Measurements from ENCODE around the gene BICRA. TPM values are rescaled to one million over a fixed set of nuclear protein-coding genes. Genes with fewer than 3 reads are reported as not detected.

Gene BICRA
- total and polyA plus RNA-seq, 2 donors (not counting 1 experiment from before 2014, with no cell fraction given): 14.1 to 34.7 TPM

DNA sequence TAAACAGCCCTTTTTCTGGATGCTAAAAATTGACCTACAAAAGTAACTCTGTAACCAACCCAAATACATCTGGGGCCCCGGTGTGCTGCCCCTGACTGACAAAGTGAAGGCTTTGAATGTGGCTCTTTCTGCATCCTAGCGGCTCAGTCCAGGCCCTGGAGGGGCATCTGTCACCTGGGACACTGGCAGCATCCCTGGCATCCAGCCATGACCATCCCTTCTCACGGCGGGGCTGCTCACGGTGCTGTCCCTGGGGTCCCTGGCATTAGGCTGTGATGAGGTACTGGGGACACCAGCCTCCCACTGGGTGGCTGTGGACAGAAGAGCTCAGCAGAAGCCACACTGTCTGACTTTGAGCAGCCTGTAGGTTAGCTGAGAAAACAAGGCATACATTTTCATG is 34.3 kb downstream of the BICRA start:
- TF ChIP-seq EZH2 (IDR thresholded peaks at IDR 0.05; ENCODE audit: borderline replicate concordance, insufficient read depth, low read depth, low read length, poor library complexity, severe bottlenecking) (no peak), CTCF (IDR thresholded peaks at IDR 0.05) (no peak)
- H3K9ac ChIP-seq (ENCODE audit: low read length): no peak overlapping the region
- DNase-seq (no peak), ATAC-seq (ENCODE audit: low read depth) (no peak)
- H3K27me3 ChIP-seq (replicated peaks in 1 of 4; ENCODE audit: control extremely low read depth in 1 of 4, control insufficient read depth in 3 of 4, insufficient read depth in 4 of 4, low read length in 3 of 4): no peaks in the 10 kb centered on the region
- ChIA-PET POLR2A (no interaction called here), CTCF (no interaction called here)
- H3K4me3 ChIP-seq (ENCODE audit: control extremely low read depth in 1 of 5, extremely low read depth in 1 of 5, insufficient read depth in 1 of 5, low read depth in 2 of 5, low read length in 4 of 5): no peak overlapping the region
- H3K79me2 ChIP-seq (ENCODE audit: control insufficient read depth, insufficient read depth, low read length): peaks cover 96% of the 10 kb centered on the region
- no peak overlapping the region for H2AFZ ChIP-seq (ENCODE audit: insufficient read depth, low read depth, low read length, poor library complexity, severe bottlenecking)
- Mint-ChIP-seq H3K9me3 (ENCODE audit: insufficient read depth) (no peaks in the 10 kb centered on the region), H3K4me1 (peaks cover 18% of the 10 kb centered on the region), H3K4me3 (no peak overlapping the region), H3K27me3 (no peaks in the 10 kb centered on the region), H3K27ac (no peak overlapping the region)
- no peak overlapping the region for H3K27ac ChIP-seq (ENCODE audit: low read length in 2 of 2)
- no peak overlapping the region for H3K4me2 ChIP-seq (replicated peaks; ENCODE audit: low read depth, low read length, poor library complexity, severe bottlenecking)
- no peaks in the 10 kb centered on the region for H3K9me3 ChIP-seq (ENCODE audit: control extremely low read depth in 1 of 3, control insufficient read depth in 2 of 3, insufficient read depth in 1 of 3, low read length in 2 of 3)
- H4K20me1 ChIP-seq (ENCODE audit: control insufficient read depth, insufficient read depth, low read length, poor library complexity, severe bottlenecking): peaks cover 91% of the 10 kb centered on the region
- 97% methylated on average over 4 of the region's 5 CpGs for WGBS (ENCODE audit: insufficient coverage)
- H3K36me3 ChIP-seq (replicated peaks in 1 of 2; ENCODE audit: control extremely low read depth in 1 of 2, control insufficient read depth in 1 of 2, extremely low read depth in 1 of 2, insufficient read depth in 2 of 2, low read length in 1 of 2): peaks cover 0 to 9% of the 10 kb centered on the region in 2 experiments
- intact Hi-C loops (cut with micrococcal nuclease): no loop called here
- H3K4me1 ChIP-seq (ENCODE audit: control insufficient read depth in 2 of 2, insufficient read depth in 2 of 2, low read length in 2 of 2): peaks cover 0 to 2% of the 10 kb centered on the region in 2 donors

- H2AFZ ChIP-seq (ENCODE audit: insufficient read depth, low read depth, low read length, poor library complexity, severe bottlenecking): no peak overlapping the region
- H3K4me1 Mint-ChIP-seq: peaks cover 15% of the 10 kb centered on the region
- no peak overlapping the region for H3K4me3 ChIP-seq (ENCODE audit: control extremely low read depth in 1 of 5, extremely low read depth in 1 of 5, insufficient read depth in 1 of 5, low read depth in 2 of 5, low read length in 4 of 5)
- H3K9me3 ChIP-seq (ENCODE audit: control extremely low read depth in 1 of 3, control insufficient read depth in 2 of 3, insufficient read depth in 1 of 3, low read length in 2 of 3): no peaks in the 10 kb centered on the region
- no peak overlapping the region for H3K4me3 Mint-ChIP-seq
- POLR2A ChIA-PET: no interaction called here
- intact Hi-C loops (cut with micrococcal nuclease): no loop called here
- H4K20me1 ChIP-seq (ENCODE audit: control insufficient read depth, insufficient read depth, low read length, poor library complexity, severe bottlenecking): peaks cover 92% of the 10 kb centered on the region
- H3K79me2 ChIP-seq (ENCODE audit: control insufficient read depth, insufficient read depth, low read length): peaks cover 95% of the 10 kb centered on the region
- no peak overlapping the region for H3K9ac ChIP-seq (ENCODE audit: low read length)
- CTCF ChIA-PET: no interaction called here
- peaks cover 0 to 2% of the 10 kb centered on the region in 2 donors for H3K4me1 ChIP-seq (ENCODE audit: control insufficient read depth in 2 of 2, insufficient read depth in 2 of 2, low read length in 2 of 2)
- no peak for DNase-seq
- 100% methylated on average over 1 of the region's 1 CpG for WGBS (ENCODE audit: insufficient coverage)
- no peak overlapping the region for H3K27ac ChIP-seq (ENCODE audit: low read length in 2 of 2)
- H3K36me3 ChIP-seq (replicated peaks in 1 of 2; ENCODE audit: control extremely low read depth in 1 of 2, control insufficient read depth in 1 of 2, extremely low read depth in 1 of 2, insufficient read depth in 2 of 2, low read length in 1 of 2): peaks cover 0 to 9% of the 10 kb centered on the region in 2 experiments
- ATAC-seq (ENCODE audit: low read depth): no peak
- H3K27me3 Mint-ChIP-seq: no peaks in the 10 kb centered on the region
- H3K4me2 ChIP-seq (replicated peaks; ENCODE audit: low read depth, low read length, poor library complexity, severe bottlenecking): no peak overlapping the region
- H3K9me3 Mint-ChIP-seq (ENCODE audit: insufficient read depth): no peaks in the 10 kb centered on the region
- no peak overlapping the region for H3K27ac Mint-ChIP-seq
- no peaks in the 10 kb centered on the region for H3K27me3 ChIP-seq (replicated peaks in 1 of 4; ENCODE audit: control extremely low read depth in 1 of 4, control insufficient read depth in 3 of 4, insufficient read depth in 4 of 4, low read length in 3 of 4)
- TF ChIP-seq CTCF (IDR thresholded peaks at IDR 0.05) (no peak), EZH2 (IDR thresholded peaks at IDR 0.05; ENCODE audit: borderline replicate concordance, insufficient read depth, low read depth, low read length, poor library complexity, severe bottlenecking) (no peak)
Measured at GRCh38 chr19:47644199-47644598, 35.3 kb downstream of the BICRA start.
